ENCODE data around the gene DUSP5.

- TF ChIP-seq BCL11A (IDR thresholded peaks at IDR 0.05; ENCODE audit: low read depth, low read length) (no peak), RCOR1 (conservative IDR thresholded peaks at IDR 0.05; ENCODE audit: low read depth, low read length) (no peak), POLR2A (IDR thresholded peaks at IDR 0.05; ENCODE audit: low read depth, low read length) (no peak), ZNF24 (IDR thresholded peaks at IDR 0.05) (no peak), CTCF (IDR thresholded peaks at IDR 0.05 in 2 of 3, conservative IDR thresholded peaks at IDR 0.05 in 1 of 3; ENCODE audit: control insufficient read depth in 2 of 3, extremely low read depth in 1 of 3, insufficient read depth in 1 of 3, low read depth in 3 of 3, low read length in 3 of 3) (no peak), FOS (IDR thresholded peaks at IDR 0.05; ENCODE audit: borderline replicate concordance, extremely low read depth, insufficient read length) (no peak), CHD2 (IDR thresholded peaks at IDR 0.05; ENCODE audit: borderline replicate concordance, low read depth, low read length) (no peak), EP300 (IDR thresholded peaks at IDR 0.05; ENCODE audit: borderline replicate concordance in 1 of 2, control insufficient read depth in 1 of 2, low read depth in 2 of 2, low read length in 2 of 2) (no peak), POLR2AphosphoS5 (IDR thresholded peaks at IDR 0.05; ENCODE audit: low read length) (no peak), STAT3 (IDR thresholded peaks at IDR 0.05; ENCODE audit: low read depth, low read length) (no peak), JUNB (IDR thresholded peaks at IDR 0.05) (no peak), EZH2 (IDR thresholded peaks at IDR 0.05; ENCODE audit: borderline replicate concordance, control insufficient read depth, low read depth, low read length) (no peak), USF1 (IDR thresholded peaks at IDR 0.05; ENCODE audit: borderline replicate concordance, extremely low read length, insufficient read depth, low read depth, low read length) (no peak), GATAD2B (conservative IDR thresholded peaks at IDR 0.05; ENCODE audit: low read depth) (no peak)
Measured at GRCh38 chr10:110485541-110485940, 12.2 kb upstream of the DUSP5 start.
